HG02623 (cell line): ENCODE data around the gene MED23.
"Not testable (repeated sequence)": the region's sequence is repeated elsewhere in the genome, so short reads cannot be mapped to it uniquely, and the experiment has no call there.

Experiments
- ATAC-seq: cut with Tn5 transposase; IDR thresholded peaks from one replicate; pipeline ENCODE4 v1.9.1; 2021; ENCODE audit warnings: moderate library complexity; ENCODE audit not compliant: unreplicated experiment

The MED23 gene

GRCh38 chr6:131574686-131575085, 53.4 kb downstream of the MED23 start:
- no peak for ATAC-seq

GRCh38 chr6:131574133-131574532, 53.9 kb downstream of the MED23 start:
- no peak for ATAC-seq

- no peak for ATAC-seq
Measured at GRCh38 chr6:131572686-131573415, 55.2 kb downstream of the MED23 start, which contains the start of gene ARG1. ARG1 (plus strand) TSS chr6:131573226; CDS start chr6:131573283, 57 bp downstream.

- no peak for ATAC-seq
Measured at GRCh38 chr6:131568726-131569125, 59.3 kb downstream of the MED23 start.

GRCh38 chr6:131565056-131565455, 63.0 kb downstream of the MED23 start:
- ATAC-seq = no peak

GRCh38 chr6:131561925-131562707, 65.9 kb downstream of the MED23 start:
- no peak for ATAC-seq

GRCh38 chr6:131558922-131559321, 69.1 kb downstream of the MED23 start:
- no peak for ATAC-seq

- no peak for ATAC-seq
Measured at GRCh38 chr6:131555992-131556391, 72.0 kb downstream of the MED23 start.

GRCh38 chr6:131552572-131552971, 75.5 kb downstream of the MED23 start:
- no peak for ATAC-seq

GRCh38 chr6:131551902-131552301, 76.1 kb downstream of the MED23 start:
- no peak for ATAC-seq

GRCh38 chr6:131549811-131550210, 78.2 kb downstream of the MED23 start:
- no peak for ATAC-seq

- no peak for ATAC-seq
Measured at GRCh38 chr6:131548441-131548840, 79.6 kb downstream of the MED23 start.

- ATAC-seq = no peak
Measured at GRCh38 chr6:131547488-131547887, 80.6 kb downstream of the MED23 start.

GRCh38 chr6:131545317-131545716, 82.7 kb downstream of the MED23 start:
- ATAC-seq = no peak

GRCh38 chr6:131538615-131539014, 89.4 kb downstream of the MED23 start:
- ATAC-seq = not testable (repeated sequence)

GRCh38 chr6:131532580-131533039, 95.4 kb downstream of the MED23 start:
- ATAC-seq = no peak

GRCh38 chr6:131531681-131532080, 96.4 kb downstream of the MED23 start:
- not testable (repeated sequence) for ATAC-seq

GRCh38 chr6:131530936-131531335, 97.1 kb downstream of the MED23 start:
- not testable (repeated sequence) for ATAC-seq

GRCh38 chr6:131524695-131525336, 103.2 kb downstream of the MED23 start:
- no peak for ATAC-seq

GRCh38 chr6:131523988-131524673, 103.9 kb downstream of the MED23 start:
- no peak for ATAC-seq
